NCI-H1105 treated with DMSO at 0.1 percent for 48 hours (cell line): ENCODE data around the gene IL23R.

ENCODE experiments used
- DNase-seq: peaks from one replicate; lab custom pipeline; 2025; lab: John Stamatoyannopoulos, UW

IL23R gene

DNA sequence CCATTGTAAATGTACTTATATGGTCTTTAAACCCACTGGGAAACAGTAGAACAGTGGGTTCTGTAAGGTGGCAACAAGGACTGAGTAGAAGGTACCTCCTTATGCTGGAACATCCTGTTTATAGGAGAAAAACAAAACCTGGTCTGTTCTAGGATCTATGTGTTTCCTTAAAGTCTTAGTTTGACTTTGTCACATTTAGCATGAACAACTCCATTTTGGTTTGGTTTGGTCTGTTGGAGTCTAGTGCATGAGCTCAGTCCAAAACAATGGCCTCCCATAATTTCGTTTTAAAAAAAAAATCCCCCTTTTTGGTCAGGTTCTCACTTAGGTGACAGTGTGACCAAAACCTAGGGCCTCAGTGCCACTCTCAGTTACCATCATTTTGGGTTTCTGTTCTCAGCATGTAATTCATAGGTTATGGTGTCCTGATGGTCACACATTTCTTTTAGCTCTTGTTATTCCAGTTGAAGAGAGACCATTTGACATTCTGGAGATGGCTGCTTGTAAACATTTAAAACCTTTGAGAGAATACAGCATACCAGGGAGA lies 75.0 kb downstream of the IL23R start:
- DNase-seq, result no peak

DNA sequence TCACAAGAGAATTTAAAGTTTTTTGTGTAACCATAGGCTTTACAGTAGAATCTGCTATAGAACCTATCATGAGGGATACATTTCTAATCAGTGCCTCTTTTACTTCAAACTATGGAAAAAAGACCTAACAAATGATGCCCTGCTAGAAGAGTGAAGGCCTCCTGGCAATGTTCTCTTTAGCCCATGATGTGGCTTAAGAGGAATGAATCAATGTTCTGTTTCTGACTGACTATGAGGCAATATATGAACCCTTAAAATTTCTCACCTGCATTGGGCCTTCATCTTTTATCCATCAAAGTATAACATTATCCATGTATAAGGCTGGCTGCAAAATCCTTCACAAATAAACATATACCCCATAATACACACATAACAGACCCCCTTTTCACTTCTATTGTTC lies 75.8 kb downstream of the IL23R start:
- no peak for DNase-seq

DNA sequence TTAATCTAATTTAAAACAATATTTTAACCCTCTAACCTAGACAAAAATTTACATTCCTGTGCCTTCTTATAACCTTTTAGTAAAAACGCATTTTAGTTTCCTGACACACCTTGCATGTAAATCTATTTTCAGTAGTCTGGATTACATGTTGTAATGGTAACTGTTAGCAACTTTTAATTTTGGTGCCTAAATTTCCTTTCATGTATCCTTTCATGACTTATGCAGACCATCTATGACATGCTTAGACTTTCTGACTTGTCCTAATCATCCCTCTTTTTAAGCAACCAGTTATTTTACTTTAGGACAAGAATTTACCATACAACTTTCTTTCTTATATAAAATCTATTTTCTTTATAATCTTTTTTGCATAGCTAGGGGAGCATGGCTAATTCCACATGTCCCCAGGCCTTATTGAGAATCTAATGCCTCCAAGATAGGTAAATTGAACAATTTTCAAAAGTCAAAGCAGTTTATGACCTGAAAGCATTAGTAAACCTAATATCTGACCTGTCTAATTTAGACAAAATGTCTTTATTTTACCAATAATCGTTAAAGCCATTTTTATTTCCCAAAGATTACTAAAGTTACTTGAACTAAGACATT lies 83.9 kb downstream of the IL23R start:
- no peak for DNase-seq

DNA sequence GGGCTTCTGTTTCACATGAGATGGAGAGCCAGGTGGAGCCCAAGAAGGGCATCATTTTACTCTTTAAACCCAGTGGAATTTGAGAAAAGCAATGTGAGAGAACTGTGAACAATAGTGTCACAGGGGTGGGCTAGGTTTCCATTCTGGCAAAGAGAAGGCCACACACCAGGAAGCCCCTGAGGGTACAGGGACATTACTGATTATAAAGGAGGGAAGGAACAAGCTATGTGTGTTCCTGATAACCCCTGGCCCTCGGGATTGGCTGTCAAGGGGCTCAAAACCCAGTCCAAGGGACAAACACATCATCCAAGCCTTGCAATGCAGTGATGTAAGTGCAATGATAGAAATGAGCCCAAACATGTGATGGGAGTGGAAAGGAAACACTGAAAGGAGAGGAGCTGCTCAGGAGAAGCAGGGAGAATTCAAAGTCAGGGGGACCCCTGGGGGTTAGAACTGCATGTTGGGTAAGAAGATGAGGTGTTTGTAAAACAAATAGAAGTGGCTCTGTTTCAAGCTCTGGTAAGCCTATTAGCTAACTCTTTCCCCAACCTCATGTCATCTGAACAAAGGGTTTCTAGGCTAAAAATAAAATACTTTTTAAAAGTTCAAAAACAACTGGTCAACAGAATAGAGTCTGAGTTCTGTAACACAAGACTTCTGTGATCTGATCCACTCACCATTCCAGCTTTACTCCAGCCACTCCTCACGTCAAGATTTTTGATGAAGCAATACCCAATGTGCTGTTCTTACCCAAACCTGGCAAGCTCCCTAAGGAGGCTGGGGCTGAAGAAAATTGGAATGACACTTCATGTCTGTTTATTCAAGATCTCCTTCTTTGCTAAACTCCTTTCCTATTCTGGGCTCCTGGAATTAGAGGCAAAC lies 90.3 kb downstream of the IL23R start:
- DNase-seq, result no peak

DNA sequence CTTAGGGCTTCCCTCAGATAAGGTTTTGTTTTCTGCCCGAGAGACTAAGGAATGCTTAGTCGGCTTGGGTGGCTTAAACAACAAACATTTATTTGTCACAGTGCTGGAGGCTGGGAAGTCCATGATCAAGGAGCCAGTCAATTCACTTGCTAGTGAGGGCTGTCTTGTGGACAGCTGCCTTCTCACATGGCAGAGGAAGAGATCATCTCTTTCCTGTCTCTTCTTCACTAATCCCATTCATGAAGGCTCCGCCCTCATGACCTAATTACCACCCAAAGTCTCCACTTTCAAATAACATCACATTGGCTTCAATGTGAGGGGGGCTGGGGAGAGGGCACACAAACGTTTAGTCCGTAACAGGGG lies 90.9 kb downstream of the IL23R start:
- DNase-seq, result no peak

DNA sequence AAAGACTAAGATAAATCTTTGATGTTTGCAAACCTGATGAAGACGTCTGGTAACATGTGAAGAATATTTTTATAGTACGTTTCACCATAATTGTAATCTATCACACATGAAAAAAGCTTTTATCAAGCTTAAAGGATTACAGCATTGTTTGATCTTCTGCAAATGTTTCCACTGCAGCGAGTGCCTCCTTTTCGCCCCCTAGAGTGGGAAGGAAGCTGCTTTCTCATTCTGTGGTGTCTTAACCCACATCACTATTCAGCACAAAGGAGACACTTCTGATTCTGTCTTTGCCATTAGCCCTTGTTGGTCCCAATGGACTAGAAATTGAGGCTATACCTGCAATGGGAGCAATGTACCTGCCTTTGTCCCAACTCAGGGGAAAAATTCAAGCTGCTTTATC lies 95.4 kb downstream of the IL23R start:
- no peak for DNase-seq

DNA sequence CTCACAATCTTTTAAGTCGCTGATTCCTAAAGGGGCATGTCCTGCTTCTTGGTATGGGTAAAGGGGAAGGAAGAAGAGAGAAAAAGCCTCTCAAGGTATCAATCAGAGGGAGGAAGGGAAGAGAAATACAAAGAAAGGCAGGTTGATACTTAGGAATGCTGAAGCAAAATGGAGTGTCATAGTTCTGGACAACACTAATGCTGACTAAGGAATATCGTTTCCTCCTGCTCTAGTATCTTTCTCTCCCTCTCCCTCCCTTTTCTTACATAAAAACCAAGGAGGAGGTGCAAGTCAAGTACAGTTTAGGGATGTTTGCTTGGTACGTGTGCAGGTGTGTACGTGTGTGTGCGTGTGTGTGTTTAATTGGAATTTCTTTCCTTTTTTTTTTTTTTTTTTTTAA lies 96.5 kb downstream of the IL23R start:
- DNase-seq, result no peak

DNA sequence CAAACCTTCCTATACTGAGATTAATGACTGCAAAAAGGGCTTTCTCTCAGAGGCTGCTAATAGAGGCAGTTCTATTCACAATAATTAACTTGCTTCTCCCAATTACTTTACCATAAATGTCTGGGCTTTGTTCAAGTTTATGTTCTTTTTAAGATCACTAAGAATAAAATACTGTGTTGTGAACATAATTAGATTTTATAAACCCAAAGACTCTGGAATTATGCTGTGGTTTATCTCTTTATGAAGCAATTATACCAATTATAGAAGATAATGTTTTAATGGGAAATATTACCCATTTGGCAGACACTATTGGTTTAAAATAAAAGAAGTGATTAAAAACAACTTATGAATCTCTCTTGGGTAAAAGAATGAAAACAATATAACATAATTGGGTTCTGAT lies 97.9 kb downstream of the IL23R start:
- DNase-seq, result peak; percentile 93

DNA sequence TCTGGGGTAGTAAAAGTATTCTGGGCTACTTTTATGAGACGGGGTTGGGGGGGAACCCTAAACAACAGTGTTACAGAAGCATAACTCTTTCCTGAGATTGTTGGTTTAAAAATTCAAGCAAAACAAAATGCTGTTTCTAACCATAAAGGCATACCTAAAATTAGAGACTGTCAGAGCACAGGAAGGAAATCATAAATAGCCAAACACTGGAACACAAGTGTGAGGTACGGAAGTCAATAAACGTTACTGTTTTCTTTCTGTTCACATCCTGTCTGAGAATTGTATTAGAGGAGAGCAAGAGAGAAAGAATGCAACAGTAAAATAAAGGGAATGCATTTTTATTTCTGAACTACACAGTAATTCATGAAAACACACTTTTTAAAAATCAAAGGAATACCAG lies 98.6 kb downstream of the IL23R start:
- DNase-seq, result peak; percentile 53

DNA sequence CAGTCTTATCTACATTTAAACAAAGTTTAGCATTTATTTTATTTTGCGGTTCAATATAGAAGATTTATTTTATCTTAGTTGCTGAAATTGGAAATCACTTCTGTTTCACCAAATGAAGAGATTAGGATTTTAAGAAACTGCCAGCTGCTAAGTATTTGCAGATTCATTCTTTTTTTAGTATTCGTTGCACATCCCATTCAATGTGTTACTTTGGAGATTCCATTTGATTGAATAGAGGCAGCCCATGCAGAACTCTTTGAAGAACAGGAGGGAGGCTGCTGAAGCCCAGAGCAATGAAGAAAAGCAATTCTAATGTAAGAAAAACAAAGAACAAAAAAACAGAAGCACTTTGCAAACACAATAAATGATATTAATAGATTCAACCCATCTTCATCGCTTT lies 102.8 kb downstream of the IL23R start:
- DNase-seq, result no peak

DNA sequence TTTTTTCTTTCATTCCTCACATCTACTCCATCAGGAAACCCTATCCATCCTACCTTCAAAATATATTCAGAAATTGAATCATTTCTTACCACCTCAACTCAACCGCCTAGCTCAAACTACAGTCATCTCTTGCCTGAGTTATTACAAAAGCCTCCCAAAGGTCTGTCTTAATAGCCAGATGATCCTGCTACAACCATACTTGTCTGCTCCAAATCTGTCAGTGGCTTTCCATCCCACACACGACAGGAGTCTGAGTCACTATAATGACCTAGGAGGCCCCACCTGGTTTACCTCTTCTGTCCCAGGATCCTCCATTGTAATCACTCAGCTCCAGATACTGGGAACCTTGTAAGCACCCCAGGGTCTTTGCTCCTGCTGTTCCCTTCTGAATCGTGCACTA lies 104.3 kb downstream of the IL23R start:
- DNase-seq, result no peak

DNA sequence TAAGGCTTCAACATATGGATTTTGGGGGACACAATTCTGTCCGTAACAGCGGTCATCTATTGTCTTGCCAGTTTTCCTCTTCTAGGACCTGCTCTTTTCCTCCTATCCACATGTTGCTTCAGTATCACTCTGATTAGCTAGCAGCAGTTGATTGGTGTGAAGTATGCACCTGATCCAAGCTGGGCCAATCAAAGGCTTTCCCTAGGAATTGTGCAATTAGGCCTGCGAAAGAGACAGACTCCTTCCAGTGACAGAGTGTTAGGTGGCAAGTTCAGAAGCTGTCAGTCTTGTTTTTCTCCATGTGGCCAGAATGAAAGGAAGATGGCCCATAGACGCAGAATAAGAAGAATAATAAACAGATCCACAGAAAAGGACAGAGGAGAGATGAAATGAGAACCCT lies 107.3 kb downstream of the IL23R start:
- DNase-seq, result no peak

DNA sequence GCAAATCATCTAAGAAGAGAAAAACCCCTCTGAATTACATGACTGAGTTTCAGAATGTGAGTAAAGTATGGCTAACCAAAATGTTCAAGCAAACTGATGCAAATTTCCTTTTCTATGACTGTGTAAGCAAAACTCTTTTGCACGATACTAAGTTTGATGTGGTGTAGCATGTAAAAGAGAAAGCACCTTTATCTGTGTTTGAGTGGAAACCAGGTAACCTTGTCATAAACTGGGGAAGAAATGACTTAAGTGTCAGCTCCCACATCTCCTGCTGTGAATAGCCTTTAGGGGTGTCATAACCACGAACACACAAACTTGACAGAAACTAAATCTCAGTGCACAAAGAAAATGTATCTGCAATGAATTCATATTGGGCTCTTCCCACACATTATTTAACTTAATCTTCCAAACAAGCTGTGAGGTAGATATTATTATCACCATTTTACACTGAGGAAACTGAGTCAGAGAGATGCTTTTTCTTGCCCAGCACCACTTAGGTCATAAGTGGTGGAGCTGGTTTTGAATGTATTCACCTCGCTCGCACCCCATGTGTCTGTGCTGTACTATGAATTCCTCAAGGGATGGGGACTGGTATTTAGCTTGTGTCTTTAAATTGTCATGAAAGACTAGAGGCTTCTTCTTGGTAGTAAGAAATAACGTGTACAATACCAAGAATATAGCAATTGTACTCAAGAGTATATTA lies 108.5 kb downstream of the IL23R start:
- DNase-seq, result no peak

DNA sequence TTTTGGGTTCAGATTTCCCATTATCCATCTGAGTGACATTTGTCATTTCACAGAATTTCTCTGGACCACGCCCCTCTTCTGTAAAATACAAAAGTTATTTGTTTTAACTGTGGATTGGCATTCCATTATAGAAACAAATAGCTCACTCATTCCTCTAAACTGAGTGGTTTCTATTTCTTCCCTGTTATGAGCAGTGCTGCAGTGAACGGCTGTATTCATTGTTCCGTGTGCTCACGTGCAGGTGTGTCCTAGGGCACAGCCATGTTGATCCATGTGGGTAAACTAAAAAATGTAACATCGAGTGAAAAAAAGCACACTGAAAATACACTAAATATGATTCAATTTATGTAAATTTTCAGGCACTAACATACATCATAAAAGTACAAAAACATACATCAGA lies 114.4 kb downstream of the IL23R start:
- no peak for DNase-seq

DNA sequence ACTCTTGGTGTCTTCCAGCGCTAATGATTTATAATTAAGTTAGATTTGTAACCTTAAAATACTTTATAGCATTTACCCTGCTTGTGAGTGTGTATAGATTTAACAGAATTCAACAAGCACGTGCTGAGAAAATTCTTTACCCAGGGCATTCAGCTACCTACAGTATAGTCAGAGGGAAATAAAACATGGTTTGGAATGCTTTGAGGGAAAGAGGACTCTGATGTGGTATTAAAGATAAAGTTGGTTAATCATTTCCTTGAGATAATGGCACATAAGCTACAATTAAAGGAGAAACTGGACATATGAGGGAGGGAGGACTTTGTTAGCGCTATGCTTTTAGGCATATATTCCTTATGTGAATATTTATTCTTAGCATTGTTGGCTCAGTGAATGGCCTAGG lies 115.0 kb downstream of the IL23R start:
- no peak for DNase-seq

DNA sequence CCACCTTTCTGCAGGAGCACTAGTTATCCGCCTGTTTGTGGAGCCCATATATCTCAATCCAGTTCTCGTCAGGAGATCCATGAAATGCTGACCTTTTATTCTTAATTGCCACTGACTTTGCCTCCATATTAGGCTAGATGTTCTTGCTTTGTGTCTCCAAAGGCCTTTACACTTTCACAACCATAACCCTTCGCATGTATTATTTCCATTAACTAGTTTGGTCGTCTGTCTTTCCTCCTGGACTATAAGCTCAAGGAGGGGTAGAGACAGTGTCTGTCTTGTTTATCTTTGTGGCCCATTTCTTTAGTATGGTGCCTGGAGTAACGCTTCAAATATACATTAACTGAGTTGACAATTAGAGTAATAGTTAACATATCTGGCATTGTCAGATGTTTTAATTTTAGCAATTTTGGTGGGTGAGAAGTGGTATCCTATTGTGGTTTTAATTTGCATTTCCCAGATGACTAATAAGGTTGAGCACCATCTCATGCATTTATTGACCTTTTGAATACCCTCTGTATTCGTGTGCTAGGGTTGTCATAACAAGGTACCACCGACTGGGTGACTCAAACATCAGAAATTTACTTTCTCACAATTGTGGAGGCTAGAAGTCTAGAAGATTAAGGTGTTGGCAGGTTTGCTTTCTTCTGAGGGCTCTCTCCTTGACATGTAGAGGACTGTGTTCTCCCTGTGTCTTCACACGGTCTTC lies 119.7 kb downstream of the IL23R start:
- DNase-seq, result no peak

DNA sequence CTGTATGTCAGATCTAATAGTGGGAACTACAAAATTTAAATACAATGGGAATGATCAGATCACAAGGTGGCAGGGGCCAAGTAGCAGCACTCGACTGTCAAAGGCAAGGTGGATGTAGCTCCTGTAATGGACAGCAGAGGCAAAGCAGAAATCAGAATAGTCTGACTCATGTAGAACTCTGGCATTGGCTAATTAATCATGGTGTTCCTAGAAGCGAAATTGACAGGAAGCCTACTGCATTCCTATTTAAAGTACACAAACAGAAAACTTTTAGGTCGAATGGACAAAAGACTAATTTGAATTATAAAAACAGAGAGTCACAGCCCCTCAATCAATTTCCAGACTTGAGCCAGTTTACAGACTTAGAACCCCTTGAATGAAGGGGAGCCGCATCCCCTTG lies 124.0 kb downstream of the IL23R start:
- DNase-seq, result no peak

DNA sequence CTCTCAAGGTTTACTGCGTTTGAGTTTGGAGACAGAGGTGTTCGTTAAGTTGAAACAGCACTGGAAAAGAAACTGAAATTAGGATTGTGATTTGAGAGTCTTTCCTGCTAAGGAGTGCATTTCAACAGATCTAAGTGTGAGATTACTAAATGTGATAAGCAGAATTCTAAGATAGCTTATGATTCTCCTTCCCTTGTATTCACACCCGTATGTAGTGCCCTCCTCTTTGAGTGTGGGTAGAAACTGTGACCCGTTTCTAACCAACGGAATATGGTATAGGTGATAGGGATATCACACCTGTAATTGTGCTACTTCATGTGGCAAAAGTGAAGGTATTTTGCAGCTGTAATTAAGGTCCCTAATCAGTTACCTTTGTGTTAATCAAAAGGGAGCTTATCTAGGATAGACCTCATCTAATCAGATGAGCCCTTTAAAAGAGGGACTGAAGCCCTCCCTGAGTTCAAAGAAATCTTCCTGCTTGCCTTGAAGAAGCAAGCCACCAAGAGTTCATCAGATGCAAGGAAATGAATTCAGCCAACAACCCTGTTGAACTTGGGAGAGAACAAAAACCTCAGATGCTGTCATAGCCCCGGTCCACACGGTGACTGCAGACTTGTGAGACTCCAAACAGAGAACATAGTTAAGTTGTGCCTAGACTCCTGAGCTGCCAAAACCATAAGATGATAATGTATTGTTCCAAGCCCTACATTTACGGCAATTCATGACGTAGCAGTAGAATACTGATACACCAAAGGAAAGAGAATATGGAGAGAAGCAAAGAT lies 128.8 kb downstream of the IL23R start:
- DNase-seq, result no peak

DNA sequence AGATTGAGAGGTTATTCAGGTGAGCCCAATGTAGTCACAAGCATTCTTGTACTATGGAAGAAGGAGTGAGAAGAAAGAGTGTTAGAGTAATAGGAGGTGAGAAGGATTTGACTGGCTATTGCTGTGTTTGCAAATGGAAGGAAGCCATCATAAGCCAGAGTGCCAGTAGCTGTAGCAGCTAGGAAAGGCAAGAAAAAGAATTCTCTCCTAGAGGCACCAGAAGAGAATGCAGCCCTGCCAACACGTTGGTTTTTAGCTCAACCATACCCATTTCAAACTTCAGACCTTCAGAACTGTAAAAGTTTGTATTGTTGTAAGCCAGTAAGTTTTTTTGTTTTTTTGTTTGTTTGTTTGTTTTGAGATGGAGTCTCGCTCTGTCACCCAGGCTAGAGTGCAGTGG lies 132.5 kb downstream of the IL23R start:
- no peak for DNase-seq

DNA sequence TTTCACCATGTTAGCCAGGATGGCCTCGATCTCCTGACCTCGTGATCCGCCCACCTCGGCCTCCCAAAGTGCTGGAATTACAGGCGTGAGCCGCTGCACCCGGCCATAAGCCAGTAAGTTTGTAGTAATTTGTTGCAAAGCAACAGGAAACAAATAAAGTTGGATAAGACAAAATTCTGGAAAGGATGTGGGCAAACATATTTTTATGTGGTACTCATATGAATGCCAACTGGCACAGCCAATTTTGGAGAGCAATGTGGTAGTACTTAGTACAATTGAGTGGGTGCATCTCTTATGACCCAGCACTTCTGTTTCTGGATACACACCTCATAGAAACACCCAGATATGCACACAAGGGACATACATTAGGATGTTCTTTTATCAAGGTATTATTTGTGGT lies 133.0 kb downstream of the IL23R start:
- no peak for DNase-seq

DNA sequence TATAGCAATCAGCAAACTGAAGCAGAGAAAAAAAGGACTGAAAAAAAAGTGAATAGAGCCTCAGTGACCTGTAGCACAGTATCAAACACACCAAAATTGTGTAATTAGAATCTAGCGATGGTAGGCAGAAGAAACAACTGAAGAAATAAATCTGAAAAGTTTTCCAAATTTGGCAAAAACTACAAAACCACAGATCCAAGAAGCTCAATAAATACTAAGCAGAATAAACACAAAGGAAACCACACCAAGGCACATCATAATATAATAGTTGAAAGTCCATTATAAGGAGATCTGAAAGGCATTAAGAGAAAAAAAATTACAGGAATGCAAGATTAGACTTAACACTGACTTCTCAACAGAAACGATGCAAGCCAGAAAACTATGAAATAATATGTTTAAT lies 134.3 kb downstream of the IL23R start:
- no peak for DNase-seq

DNA sequence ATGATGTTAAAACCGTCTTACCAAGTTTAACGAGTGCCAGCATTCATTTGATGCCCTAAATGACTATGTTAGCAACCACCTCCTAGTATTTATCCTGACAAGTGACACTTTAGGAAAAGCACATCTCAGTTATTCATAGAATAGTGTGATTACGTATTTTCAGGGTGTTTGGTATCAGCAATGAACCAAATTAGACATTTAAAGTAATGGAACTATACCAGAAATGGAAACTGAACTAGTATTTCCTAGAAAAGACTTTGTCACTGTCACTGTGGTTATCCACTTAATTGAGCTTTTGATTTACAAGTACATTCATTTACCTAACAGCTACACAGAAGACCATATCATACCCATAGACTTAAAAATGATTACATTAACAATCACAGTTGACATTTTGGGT lies 137.8 kb downstream of the IL23R start:
- DNase-seq, result no peak
